ENCODE results near the gene CHRNA1.
A peak's percentile ranks its signal among the peaks of the same experiment; 100 is the strongest.

Gene CHRNA1

DNA sequence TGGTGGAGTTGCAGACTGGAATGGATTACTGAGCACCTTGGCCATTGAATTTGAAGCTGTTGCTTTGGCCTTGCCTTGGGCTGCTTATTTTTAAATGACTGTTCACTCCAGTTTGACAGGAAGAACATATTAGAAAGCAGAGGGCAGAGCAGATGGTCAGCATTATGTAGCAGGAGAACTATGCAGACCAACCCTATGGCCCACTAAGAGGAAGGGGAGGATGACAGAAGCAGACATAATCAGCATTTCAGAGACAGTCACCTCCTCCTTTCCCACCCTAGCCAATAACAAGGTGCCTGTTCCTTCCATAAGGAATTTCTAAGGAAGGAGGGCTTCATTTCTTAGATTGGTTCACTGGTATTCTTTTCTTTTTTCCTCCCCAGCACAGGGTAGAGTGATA, 2.4 kb downstream of the CHRNA1 start:
- no peak for DNase-seq (ENCODE audit: extremely low read depth in 1 of 2, low read depth in 1 of 2)

DNA sequence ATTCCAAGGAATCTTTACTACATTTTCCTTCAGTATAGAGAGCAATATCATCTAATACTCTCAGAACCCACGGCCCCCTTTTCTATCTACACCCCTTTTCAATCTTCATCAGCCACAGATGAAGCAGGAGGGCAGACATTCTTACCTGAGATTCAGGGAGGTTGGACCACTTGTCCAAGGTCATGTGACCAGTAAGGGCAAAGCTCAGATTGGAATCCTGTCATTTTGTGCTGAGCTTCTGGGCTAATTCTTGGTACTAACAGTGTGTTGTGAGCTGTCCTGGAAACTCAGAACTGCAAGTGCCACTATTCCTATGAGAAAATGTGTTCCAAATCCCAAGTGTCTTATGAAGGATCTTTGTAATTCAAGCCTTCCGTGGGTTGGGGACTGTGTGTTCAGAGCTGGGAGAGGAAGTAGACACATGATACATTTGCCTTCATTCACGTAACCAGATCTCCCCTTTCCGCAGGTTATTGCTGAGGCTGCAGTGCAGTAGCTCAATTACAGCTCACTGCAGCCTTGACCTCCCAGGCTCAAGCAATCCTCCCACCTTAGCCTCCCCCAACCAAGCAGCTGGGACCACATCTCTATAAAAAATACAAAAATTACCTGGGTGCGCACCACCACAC, 3.3 kb downstream of the CHRNA1 start:
- DNase-seq (ENCODE audit: extremely low read depth in 1 of 2, low read depth in 1 of 2) = no peak

DNA sequence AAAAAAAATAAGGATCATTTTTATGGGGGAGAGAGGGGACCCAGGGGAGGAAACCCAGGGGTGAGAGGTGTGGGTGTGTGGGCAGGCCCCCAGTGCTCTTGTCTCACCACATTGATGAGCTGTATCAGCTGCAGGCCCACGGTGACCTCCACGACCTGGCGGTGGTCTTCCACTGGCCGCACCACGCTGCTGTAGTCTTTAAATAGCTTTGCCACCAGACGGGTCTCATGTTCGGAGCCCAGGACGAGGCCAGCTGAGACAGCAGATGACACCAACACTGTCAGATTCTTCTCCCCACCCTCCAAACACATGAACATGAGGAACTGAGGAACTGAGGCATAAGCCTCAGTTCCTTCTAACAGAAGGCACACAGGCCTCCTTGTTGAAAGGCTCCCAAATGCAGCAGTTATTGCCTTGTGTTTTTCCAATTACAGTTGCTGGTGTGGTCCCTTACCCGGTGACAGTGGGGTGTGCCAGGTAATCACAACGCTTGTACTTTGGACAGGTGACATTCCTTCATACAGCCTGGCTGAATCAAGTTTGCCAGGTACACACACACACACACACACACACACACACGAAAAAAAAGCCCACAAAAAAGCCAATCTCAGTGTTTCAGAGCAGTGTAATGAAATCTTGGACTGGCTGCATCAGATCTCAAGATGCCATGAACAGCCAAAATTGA, 4.7 kb downstream of the CHRNA1 start:
- DNase-seq (ENCODE audit: extremely low read depth in 1 of 2, low read depth in 1 of 2) = no peak

DNA sequence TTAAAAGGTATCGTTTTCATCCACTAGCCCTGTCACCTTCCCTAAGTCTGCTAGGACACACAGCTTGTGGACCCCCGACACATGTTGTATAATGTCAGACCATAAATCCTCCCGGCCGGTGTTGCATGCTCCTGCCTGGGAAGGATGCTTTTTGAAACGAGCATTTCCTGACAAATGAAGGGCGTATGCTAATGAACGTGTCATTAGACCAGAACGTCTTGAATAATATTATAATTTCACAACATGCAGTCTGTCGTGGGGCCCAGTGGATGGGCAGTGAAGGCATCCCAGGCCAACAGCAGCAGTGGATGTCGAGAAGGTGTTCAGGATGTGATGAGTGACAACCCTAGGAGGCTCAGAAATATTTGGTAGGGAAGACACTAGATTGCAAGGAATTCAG, 7.5 kb downstream of the CHRNA1 start:
- DNase-seq (ENCODE audit: extremely low read depth in 1 of 2, low read depth in 1 of 2) = no peak

DNA sequence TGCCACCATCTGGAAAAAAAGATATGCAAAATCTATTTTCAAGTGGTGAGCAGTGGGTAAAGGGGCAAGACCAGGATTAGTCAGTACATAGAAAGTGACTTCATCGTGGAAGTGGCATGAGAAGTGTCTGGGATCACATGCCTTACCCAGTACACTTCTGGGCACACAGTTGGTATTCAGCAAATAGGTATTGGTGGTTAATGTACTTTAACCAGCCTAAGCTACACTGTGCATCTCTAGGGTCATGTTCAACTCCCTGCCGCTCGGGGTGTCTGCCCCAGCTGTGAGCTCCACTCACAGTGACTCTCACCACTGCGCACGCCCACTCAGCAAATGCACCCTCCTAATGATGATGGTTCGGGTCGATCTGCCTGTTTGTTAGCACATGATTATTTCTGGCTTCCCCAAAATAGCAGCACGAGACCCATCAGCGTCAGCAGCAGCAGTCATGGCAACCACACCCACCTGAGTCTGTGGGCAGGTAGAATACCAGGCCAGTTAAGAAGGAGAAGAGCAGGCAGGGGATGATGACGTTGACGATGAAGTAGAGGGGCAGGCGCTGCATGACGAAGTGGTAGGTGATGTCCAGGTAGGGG, 11.1 kb downstream of the CHRNA1 start:
- no peak for DNase-seq (ENCODE audit: extremely low read depth in 1 of 2, low read depth in 1 of 2)

DNA sequence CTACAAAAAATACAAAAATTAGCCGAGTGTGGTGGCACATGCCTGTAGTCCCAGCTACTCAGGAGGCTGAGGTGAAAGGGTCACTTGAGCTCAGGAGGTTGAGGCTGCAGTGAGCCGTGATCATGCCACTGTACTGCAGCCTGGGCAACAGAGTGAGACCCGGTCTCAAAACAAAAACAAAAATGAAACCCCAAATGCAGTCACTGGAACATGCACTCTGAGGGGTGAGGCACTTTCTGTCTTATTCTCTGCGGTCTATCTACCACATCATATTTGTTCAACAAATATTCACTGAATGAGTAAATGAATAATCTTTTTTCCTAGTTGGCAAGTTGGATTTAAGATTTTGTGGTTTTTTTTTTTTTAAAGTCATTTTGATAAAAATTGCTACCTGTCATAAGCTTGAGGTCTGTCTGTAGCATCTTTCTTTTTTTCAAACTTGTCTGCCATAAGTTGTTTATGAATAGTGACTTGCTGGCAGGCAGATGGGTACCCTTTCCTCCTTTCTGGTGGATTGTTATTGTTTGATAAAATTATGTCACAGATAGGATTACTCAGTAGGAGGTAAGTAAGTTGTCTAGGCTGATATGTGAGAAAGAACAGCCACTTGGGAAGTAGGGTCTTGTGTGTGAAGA, 11.8 kb downstream of the CHRNA1 start:
- DNase-seq (ENCODE audit: extremely low read depth in 1 of 2, low read depth in 1 of 2) = no peak

DNA sequence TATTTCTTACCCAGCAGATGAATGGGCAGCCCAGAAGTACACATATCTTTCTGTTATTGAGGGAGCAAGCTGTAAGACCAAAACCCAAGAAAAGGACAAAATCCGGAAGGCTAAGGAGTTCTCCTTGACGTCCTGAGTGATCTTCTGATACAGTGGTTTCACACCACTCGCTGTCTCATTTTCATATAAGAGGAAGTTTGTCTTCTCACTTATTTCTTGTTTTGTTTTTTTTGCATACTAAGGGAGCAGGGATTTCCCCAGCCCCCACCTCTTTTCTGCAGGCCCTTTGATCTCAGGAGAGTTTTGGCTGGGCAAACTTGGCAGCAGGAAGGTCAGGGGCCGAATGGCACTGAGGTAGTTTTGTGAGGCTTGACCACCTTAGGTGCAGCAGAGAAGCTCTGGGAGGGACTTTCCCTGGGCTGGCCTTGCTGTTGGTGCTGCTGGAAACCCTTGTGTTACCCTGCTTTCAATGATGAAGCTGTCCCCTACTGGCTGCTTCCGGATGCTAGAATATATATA, 13.3 kb downstream of the CHRNA1 start:
- no peak for DNase-seq (ENCODE audit: extremely low read depth in 1 of 2, low read depth in 1 of 2)

DNA sequence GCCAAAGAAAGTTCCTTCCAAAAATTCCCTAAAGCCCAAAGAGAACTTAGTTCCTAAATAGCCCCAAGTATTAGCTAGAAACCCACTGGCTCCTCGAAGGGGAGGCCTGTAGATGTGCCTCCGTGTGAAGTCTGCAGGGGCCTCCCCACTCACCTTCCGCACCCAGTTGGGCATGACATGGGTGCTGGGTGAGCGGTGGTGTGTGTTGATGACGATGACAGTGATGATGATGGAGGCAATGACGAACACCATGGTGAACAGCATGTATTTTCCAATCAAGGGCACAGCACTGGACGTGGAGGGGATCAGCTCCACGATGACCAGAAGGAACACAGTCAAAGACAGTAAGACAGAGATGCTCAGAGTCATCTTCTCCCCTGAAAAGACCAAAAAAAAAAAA, 14.5 kb downstream of the CHRNA1 start:
- DNase-seq (ENCODE audit: extremely low read depth in 1 of 2, low read depth in 1 of 2) = no peak

DNA sequence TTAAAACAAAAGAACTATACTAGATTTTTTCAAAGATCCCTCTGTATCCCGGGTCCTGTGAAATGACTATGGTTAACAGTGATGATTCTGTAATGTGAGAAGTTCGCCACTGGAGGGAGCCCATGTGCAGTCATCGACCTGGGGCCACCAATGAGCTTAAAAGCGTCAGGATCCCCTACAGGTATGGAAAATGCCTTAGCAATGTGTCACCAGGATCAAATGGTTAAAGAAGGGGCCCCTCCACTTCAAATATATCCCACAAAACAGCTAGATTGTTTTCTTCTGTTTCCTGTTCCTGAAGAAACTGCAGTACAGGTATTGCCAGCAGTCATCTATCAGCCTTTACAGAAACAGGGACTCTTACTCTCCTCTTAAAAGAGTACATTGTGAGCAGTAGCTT, 15.3 kb downstream of the CHRNA1 start:
- DNase-seq (ENCODE audit: extremely low read depth in 1 of 2, low read depth in 1 of 2) = peak in 1 of 2 donors; percentile 49

DNA sequence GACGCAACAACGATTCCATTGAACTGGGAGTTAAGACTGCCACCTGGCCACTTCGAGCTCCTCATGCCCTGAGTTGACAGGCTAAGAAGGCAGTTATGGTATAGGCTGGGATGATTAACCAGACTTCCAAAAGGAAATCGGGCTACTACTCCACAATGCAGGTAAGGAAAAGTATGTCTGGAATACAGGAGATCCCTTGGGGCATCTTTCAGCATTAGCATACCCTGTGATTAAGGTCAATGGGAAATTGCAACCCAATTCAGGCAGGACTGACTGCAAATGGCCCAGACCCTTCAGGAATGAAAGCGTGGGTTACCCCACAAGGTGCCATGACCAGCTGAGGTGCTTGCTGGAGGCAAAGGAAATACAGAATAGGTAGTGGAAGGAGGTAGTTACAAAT, 19.1 kb downstream of the CHRNA1 start:
- no peak for DNase-seq (ENCODE audit: extremely low read depth in 1 of 2, low read depth in 1 of 2)

DNA sequence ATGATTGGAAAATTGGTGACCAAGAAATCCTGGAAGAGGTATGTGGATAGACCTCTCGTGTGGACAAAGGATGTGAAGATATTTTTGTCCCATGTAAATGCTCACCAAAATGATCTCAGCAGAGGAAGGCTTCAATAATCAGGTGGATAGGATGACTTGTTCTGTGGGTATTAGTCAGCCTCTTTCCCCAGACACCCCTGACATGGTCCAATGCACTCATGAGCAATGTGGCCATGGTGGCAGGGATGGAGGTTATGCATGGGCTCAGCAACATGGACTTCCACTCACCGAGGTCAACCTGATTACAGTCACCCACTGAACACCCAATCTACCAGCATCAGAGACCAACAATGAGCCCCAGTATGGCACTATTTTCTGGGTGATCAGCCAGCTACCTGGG, 20.2 kb downstream of the CHRNA1 start:
- no peak for DNase-seq (ENCODE audit: extremely low read depth in 1 of 2, low read depth in 1 of 2)

DNA sequence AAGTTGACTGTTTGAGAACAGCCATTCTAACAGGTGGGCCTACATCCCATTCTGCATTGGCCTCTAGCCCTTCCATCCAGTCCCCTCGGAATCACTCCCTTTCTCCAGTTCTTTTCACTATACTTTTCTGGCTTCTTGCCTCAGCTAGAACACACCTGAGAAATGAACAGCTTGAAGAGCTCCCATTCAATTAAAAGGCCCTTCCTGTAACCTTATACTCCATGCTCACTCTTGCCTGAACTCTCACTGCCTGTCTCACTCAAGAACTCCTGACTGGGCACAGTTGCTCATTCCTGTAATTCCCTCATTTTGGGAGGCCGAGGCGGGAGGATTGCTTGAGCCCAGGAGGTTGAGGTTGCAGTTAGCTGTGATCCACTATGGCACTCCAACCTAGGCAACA, 23.6 kb downstream of the CHRNA1 start:
- no peak for DNase-seq (ENCODE audit: extremely low read depth in 1 of 2, low read depth in 1 of 2)

DNA sequence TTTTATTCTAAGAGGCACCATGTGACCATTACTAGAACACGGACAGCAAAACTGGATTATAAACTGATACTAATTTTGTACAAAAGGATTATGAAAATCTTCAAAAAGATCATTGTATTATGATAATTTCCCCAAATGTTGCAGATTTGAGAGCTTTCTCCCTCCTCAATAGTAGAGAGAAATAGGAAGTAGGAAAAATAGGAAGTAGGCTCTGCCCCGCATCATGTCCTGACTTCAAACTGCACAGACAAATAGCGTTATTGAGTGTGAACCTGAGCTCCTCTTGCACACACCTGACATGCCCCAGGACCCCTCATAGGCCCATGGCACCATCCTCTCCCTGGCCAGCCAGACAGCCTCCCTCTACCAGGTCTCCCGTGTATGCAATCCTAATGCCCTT, 25.4 kb downstream of the CHRNA1 start:
- DNase-seq (ENCODE audit: extremely low read depth in 1 of 2, low read depth in 1 of 2) = no peak

DNA sequence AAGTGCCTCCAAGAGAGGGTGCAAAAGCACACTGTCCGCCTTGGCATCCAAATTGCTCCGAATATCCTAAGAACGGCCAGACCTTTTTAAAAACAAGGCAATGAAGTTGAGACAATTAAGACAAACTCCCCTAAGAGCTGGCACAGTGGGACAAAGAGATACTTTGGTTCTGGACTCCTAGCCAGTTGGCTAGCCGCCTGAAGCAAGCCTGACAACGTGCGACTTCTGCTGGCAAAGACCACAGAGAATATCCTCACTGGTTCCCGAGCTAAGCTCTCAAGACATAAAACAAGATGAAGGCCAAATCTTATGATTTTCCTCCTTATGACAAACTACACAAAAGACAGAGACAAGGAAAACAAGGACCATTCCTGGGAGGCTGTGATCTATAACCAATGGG, 32.7 kb downstream of the CHRNA1 start:
- DNase-seq (ENCODE audit: extremely low read depth in 1 of 2, low read depth in 1 of 2) = no peak

DNA sequence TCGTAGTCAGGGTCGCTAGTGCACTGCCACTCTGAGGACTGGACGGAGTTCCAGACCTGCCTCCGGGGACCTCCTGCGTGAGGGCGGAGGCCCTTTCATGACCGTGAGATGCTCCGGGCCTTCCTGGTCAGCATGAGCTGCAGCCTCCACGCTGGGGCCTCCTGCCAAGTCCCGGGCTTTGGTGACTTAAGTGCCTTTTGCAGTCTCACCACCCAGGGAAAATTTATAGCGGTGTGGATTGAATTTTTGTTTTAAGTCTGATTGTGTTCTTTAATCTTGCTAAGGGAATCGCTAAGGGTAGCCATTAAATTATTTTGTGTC, 33.6 kb downstream of the CHRNA1 start:
- no peak for DNase-seq (ENCODE audit: extremely low read depth in 1 of 2, low read depth in 1 of 2)

DNA sequence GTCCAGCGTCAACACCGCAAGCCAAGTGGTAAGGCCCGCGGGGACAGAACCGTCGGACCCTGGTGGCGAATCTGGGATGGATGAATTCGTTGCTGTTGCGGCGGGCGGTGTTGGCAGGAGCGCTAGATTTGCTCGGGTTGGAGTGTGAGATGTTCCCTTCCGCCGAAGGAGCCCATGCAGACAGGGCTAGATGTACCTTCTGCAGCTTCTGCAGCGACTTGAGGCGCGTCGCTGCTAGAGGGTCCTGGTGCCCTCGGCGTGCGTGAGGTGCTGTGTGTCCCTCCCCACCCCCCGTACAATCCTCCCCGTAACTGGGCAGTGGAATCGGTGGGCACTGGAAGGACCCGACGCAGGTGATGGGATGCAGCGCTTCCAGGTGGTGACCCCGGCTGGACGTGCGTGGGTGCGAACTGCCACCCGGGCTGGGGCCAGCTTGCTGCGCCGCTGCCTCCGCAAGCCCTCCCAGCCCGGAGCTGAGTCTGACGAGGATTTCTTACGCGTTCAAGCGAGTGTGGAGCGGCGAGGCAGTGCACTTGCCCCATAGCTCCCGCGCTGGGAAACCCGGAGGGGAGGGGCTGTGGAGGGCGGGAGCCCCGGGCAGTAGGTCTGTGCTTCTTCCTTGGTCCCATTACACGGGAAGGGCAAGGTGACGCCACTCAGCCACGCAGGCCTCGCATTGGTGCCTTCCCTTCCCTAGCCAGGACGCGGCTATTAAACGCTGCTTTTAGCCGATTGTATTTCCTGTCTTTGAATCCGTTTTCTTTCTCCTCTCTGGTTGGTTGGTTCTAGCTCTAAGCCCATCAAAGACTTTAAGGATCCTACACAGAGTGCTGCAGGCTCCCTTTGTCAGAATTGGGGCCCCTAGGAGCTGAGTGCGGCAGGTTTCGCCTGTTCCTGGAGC, 34.2 kb downstream of the CHRNA1 start:
- no peak for DNase-seq (ENCODE audit: extremely low read depth in 1 of 2, low read depth in 1 of 2)

DNA sequence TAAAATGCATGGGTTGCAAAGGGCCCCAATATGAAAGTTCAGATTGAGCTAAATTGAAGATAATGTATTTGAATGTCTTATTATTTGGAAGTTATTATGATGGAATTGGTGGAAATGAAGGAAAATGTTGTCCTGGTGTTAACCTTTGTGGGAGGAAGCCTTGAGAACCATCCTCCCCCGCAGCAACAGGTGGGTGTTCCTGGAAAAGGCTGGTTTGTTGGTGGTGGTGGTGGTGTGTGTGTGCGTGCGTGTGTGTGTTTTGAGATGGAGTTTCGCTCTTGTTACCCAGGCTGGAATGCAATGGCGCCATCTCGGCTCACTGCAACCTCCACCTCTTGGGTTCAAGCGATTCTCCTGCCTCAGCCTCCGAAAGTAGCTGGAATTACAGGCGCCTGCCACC, 36.2 kb downstream of the CHRNA1 start:
- DNase-seq (ENCODE audit: extremely low read depth in 1 of 2, low read depth in 1 of 2) = no peak

DNA sequence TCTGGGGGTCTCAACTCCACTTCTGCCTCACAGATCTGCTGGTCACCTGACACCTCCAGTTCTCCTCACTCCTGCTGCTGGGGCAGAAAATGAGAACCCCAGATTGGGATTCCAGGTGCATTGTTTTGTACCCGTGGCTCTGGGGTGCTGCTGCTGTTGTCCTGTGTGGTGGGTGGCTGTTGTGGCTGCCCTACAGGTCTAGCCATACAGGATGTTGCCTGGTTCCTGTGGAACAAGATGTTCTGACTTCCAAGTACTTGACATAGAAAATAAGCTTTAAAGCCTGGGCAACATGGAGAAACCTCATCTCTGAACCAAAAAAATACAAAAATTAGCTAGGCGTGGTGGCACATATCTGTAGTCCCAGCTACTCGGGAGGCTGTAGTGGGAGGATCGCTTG, 38.1 kb downstream of the CHRNA1 start:
- DNase-seq (ENCODE audit: extremely low read depth in 1 of 2, low read depth in 1 of 2) = no peak

DNA sequence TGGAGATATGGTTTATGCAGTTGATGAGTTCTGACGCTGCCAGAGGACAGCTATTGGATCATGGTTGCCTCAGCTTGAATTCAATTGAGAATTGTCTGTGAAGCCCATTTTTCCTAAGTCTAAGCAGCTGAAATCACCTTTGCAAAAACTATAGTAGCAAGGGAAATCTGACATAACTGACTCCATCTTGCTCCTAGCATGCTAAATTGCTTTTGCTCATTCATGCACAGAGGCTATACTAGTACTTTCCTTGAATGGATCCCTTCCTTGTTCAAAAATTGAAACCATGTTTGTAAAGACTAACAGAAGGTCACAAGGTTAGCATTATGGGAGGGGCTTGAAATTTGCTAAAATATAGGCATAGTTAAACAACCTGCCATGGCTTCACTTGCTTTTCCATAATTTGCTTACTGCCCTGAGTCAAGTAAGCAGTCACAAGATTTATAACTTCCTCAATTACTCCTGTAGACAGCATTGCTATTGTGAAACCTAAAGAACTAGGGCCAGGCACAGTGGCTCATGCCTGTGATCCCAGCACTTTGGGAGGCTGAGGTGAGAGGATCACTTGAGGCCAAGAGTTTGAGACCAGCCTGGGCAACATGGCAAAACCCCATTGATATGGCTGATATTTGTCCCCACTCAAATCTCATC, 41.2 kb downstream of the CHRNA1 start:
- DNase-seq (ENCODE audit: extremely low read depth in 1 of 2, low read depth in 1 of 2) = no peak

DNA sequence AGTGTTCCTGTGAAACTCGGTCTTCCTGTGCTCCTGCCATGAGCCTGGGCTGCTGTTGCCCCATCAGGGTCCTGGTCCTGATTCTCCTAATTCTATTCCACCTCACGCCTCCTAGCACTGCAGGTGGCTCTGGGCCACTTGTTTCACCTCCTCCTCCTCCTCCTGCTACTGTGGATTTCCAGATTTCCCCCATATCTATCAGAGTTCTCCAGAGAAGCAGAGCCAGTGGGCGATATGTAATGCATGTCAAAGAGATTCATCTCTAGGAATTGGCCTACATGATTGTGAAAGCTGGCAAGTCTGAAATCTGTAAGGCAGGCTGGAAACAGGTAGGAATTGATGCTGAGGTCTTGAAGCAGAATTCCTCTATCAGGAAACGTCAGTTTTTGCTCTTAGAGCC, 45.3 kb downstream of the CHRNA1 start:
- no peak for DNase-seq (ENCODE audit: extremely low read depth in 1 of 2, low read depth in 1 of 2)

DNA sequence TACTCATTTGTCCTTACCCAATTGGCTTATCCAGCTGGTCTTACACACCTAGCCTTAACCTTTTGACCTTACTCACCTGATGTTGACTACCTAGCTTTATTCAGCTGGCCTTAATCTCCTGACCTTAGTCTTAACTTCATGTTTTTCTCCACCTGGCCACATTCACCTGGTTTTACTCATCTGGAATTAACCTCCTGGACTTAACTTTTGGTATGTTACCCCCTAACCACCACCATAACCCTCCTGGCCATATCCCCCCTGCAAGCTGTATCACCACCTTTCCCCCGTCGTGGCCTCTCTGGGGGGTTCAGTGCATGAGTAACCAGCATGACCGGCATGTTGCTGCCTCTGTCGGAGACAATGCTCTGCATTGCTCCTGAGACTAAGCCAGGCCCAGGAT, 45.7 kb downstream of the CHRNA1 start:
- no peak for DNase-seq (ENCODE audit: extremely low read depth in 1 of 2, low read depth in 1 of 2)
